Neutrophil (primary cell): ENCODE data around the gene GPR39.

Source experiments
- H3K27ac ChIP-seq: fragments of 200-600 bp; sonication (generic); 2 replicates; pipeline ENCODE4 v1.5.1; 2016; ENCODE audit warnings: mild to moderate bottlenecking, moderate library complexity
- H3K27me3 ChIP-seq: fragments of 200-600 bp; sonication (generic); 2 replicates; pipeline ENCODE4 v1.6.0; 2016; ENCODE audit warnings: mild to moderate bottlenecking
- H3K36me3 ChIP-seq: fragments of 200-600 bp; sonication (generic); 2 replicates; pipeline ENCODE4 v1.5.1; 2017
- H3K4me1 ChIP-seq, 2 experiments: fragments of 200-600 bp in 1 of 2; sonication (generic) in 1 of 2; 1 replicate in 1 of 2; 2 replicates in 1 of 2; pipeline versions ENCODE4 v1.5.1 to v1.6.1; 2013 to 2016; ENCODE audit warnings: low read depth in 1 of 2, low read length in 1 of 2, mild to moderate bottlenecking in 1 of 2, moderate library complexity in 1 of 2; ENCODE audit not compliant: control insufficient read depth in 1 of 2, insufficient read depth in 1 of 2
- H3K4me3 ChIP-seq, 2 experiments: fragments of 200-600 bp in 1 of 2; sonication (generic) in 1 of 2; 1 replicate in 1 of 2; 2 replicates in 1 of 2; pipeline ENCODE4 v1.5.1; 2013 to 2016; ENCODE audit warnings: low read depth in 1 of 2, low read length in 1 of 2, mild to moderate bottlenecking in 1 of 2, moderate library complexity in 1 of 2
- H3K9me3 ChIP-seq: fragments of 200-600 bp; sonication (generic); 2 replicates; pipeline ENCODE4 v1.5.1; 2016
- TF ChIP-seq, protein P1 (sequence below): fragments of 200-600 bp; sonication (generic); IDR thresholded peaks from 2 replicates; pipeline ENCODE4 v1.5.1; 2016; ENCODE audit warnings: antibody characterized with exemption

Gene GPR39

DNA sequence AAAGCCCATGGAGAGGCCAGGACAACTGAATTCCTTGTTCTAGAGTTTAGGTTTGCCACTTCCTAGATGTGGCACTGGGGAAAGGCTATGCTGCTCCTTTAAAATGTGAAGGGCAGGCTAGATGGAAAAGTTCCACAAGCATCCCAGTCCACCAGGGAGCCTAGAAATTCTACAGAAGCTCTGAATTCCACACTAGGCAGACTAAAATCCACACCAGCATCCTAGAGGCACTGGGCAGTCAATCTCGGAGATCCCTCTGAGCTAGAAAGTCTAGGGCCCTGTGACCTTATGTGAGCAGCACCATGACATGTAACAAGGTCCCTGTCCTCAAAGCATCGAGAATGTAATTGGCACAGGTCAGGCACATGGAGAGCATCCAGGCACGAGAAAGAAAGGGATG, 181.9 kb downstream of the GPR39 start:
- H3K4me1 ChIP-seq = no peaks in the 10 kb centered on the region
- TF ChIP-seq, protein P1, sequence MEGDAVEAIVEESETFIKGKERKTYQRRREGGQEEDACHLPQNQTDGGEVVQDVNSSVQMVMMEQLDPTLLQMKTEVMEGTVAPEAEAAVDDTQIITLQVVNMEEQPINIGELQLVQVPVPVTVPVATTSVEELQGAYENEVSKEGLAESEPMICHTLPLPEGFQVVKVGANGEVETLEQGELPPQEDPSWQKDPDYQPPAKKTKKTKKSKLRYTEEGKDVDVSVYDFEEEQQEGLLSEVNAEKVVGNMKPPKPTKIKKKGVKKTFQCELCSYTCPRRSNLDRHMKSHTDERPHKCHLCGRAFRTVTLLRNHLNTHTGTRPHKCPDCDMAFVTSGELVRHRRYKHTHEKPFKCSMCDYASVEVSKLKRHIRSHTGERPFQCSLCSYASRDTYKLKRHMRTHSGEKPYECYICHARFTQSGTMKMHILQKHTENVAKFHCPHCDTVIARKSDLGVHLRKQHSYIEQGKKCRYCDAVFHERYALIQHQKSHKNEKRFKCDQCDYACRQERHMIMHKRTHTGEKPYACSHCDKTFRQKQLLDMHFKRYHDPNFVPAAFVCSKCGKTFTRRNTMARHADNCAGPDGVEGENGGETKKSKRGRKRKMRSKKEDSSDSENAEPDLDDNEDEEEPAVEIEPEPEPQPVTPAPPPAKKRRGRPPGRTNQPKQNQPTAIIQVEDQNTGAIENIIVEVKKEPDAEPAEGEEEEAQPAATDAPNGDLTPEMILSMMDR = no peak
- H3K36me3 ChIP-seq = no peaks in the 10 kb centered on the region
- no peaks in the 10 kb centered on the region for H3K27me3 ChIP-seq
- no peaks in the 10 kb centered on the region for H3K9me3 ChIP-seq
- H3K4me3 ChIP-seq = no peak overlapping the region
- H3K27ac ChIP-seq = no peak overlapping the region

DNA sequence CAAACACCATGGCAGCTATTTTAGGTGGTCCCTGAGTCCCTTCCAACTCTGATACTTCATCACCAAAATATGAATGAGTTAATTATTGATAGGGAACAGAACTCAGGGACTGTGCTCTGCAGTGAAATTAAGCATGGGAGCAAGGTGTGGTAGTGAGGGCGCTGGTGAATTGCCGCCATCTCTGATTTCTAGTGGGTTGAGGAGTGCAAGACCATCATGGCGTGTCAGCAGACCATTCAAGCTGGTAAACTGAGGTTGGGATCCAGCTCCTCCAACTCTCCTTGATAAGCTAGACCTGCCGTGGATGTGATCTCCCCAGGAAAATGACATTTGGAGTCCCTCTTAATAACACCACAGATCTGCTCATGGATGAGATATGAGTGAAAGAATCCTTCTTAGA, 183.0 kb downstream of the GPR39 start:
- no peak overlapping the region for H3K4me3 ChIP-seq
- TF ChIP-seq, protein P1 = no peak
- H3K27me3 ChIP-seq = no peaks in the 10 kb centered on the region
- H3K4me1 ChIP-seq = no peaks in the 10 kb centered on the region
- H3K27ac ChIP-seq = no peak overlapping the region
- no peaks in the 10 kb centered on the region for H3K9me3 ChIP-seq
- no peaks in the 10 kb centered on the region for H3K36me3 ChIP-seq

DNA sequence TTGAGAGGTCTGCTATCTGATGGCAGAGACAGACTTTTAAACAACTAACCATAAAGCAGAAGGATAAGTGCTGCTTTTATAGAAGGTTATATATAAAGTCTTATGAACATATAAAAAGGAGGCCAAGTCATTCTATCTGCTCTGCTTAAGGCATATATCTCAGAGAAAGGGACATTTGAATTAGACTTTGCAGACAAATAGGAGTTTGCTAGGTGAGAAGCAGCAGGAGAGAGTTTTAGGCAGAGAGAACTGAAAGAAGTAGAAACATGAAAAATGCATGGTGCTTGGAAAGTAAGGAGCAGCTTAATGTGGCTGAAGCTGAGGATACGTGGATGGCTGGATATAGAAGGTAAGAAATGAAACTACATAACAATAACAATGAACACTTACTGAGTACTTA, 188.0 kb downstream of the GPR39 start:
- H3K4me1 ChIP-seq = no peaks in the 10 kb centered on the region
- no peak overlapping the region for H3K27ac ChIP-seq
- H3K9me3 ChIP-seq = no peaks in the 10 kb centered on the region
- TF ChIP-seq, protein P1 = no peak
- H3K36me3 ChIP-seq = no peaks in the 10 kb centered on the region
- H3K4me3 ChIP-seq = no peak overlapping the region
- H3K27me3 ChIP-seq = no peaks in the 10 kb centered on the region

DNA sequence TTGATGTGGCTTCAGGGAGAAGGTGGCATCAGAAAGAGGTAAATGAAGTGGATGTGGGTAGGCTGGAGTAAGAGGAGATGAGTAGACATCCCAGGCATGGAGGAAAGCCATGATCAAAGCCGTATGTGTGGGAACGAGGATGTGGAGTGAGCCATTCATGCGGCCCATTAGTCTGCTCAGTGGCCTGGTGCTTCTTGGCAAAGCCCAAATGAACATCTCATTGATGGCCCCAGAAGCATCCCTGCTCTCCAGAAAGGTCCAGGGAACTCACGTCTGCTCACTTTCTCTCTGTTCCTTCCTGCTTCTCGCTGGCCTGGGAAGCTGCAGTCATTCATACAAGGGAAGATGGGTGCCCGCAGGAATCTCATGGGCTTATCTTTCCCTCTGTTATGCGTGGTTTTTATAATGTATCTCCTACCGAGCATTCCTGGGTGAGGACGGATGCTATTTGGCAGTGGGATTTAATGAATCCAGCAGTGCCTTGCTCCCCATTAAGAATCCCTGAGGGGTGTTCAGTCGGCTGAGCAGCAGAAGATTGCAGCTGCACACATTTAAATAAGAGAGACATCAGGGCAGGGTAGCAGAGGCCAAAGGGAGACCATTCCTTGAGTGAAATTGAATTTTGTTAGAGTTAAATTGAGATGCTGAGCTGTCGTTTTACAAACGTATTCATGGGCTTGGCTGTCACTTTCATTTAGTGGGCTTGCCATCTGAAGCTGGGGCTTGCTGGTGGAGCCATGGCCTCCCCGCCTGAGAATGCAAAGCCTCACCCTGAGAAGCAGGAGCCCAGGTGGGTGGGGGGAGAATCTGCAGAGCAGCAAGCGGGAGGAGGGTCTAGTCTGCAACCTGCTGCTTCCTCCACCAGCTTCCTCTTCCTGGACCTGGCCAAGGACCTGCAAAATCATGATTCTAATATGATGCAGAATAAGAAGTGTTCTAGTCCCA, 188.9 kb downstream of the GPR39 start:
- Histone ChIP-seq H3K27ac (no peak overlapping the region), H3K9me3 (no peaks in the 10 kb centered on the region), H3K27me3 (no peaks in the 10 kb centered on the region), H3K4me3 (no peak overlapping the region), H3K4me1 (no peaks in the 10 kb centered on the region), H3K36me3 (no peaks in the 10 kb centered on the region)
- TF ChIP-seq, protein P1 = no peak

DNA sequence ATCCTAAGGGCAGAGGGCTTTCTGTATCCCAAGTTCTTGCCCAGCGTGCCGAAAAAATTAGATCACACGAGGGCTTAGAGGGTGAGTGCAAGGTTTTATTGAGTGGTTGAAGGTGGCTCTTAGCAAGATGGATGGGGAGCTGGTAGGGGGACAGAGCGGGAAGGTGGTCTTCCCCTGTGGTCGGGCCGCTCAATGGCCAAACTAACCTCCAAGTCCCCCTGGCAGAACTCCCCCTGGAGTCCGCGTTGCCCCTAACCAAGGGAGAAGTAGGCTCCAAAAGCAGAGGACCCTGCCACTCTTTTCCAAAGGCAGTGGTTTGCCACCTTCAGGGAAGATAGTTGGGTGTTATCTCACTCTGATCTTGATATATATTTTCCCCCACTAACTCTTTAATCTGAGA, 190.0 kb downstream of the GPR39 start:
- TF ChIP-seq, protein P1 = no peak
- Histone ChIP-seq H3K27me3 (no peaks in the 10 kb centered on the region), H3K9me3 (no peaks in the 10 kb centered on the region), H3K4me3 (no peak overlapping the region), H3K36me3 (no peaks in the 10 kb centered on the region), H3K4me1 (no peaks in the 10 kb centered on the region), H3K27ac (no peak overlapping the region)
